NCI-H146 treated with DMSO at 0.1 percent for 48 hours (cell line): ENCODE results near the gene LHX4.
"Not testable (repeated sequence)": the region's sequence is repeated elsewhere in the genome, so short reads cannot be mapped to it uniquely, and the experiment has no call there.

ENCODE experiments used
- DNase-seq: peaks from one replicate; lab custom pipeline; 2025; ENCODE audit not compliant: unreplicated experiment; lab: John Stamatoyannopoulos, UW

The LHX4 gene

GRCh38 chr1:180196436-180197003 is 33.5 kb upstream of the LHX4 start:
- DNase-seq, result no peak

- no peak for DNase-seq
Measured at GRCh38 chr1:180197231-180197630, 32.8 kb upstream of the LHX4 start.

GRCh38 chr1:180198196-180198595 is 31.9 kb upstream of the LHX4 start:
- DNase-seq, result no peak

GRCh38 chr1:180198611-180199010 is 31.5 kb upstream of the LHX4 start:
- DNase-seq, result no peak

DNA sequence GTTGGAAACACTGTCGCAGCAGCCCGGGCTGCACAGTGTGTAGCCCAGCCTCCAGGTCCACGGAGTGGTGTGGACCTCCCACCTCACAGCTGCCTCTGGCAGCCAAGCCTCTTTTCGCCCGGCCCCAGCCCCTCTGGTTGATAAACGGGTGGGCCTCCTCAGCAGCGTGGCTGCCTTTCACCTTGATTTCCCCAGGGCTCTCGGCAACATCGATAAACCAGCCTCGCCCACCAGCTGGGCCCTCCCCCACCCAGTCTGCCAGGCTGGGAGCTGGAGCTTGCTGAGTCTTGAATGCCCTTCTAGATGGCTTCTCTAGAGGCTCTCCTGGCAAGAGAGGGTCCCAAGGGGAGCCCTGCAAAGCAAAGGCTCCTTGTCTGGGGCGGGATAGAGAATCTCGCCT is 31.0 kb upstream of the LHX4 start:
- no peak for DNase-seq

- no peak for DNase-seq
Measured at GRCh38 chr1:180201451-180202200, 28.4 kb upstream of the LHX4 start.

DNA sequence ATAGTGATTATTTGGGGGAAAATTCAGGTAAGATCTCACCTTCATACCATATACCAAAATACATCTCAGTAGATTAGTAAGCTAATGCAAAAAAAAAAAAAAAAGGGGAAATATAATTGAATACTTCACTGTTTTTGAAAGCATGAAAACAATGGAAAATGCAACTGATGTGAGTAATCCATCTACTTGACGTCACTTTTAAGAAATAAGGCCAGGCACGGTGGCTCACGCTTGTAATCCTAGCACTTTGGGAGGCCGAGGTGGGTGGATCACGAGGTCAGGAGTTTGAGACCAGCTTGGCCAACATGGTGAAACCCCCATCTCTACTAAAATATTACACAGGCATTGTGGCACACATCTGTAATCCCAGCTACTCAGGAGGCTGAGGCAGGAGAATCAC is 27.5 kb upstream of the LHX4 start:
- not testable (repeated sequence) for DNase-seq

- DNase-seq, result no peak
Measured at GRCh38 chr1:180204231-180204630, 25.8 kb upstream of the LHX4 start.

DNA sequence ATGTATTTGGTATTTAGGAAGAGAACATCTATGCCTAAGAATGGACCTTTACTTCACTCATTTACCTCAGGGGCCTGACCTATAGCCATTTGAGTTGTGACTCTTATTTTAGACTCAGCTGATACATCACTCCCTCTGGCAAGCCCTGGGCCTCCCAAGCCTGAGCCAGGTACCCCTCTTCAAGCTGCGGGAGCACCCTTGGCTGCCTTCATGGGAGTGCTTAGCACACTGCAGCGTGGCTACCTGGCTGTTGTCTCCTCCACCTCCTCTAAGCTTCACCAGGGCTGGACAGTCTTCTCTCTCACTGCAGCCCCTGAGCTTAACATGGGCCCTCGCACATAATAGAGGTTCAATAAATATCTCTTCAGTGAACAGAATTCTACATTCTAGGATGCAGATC is 23.5 kb upstream of the LHX4 start:
- DNase-seq, result no peak

DNA sequence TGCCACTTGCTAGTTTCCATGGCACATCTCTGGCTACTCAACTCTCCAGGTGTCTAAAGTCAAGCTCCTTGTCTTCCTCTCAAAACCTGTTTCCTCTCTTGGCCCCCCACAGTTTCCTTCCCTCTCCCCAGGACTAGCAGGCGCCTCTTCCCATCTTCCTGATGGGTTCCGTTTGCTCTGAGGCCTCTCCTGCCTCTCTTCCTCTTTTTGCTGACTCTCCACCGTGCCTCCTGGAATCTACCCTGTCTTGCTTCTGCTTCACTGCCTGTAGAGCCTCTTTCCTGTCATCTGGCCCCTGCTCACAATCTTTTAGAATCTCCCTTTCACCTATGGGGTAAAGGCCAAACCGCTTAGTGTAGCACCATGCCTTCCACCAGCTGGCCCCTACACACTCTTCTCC is 21.8 kb upstream of the LHX4 start:
- DNase-seq, result no peak

GRCh38 chr1:180210008-180210620 is 19.9 kb upstream of the LHX4 start:
- no peak for DNase-seq

DNA sequence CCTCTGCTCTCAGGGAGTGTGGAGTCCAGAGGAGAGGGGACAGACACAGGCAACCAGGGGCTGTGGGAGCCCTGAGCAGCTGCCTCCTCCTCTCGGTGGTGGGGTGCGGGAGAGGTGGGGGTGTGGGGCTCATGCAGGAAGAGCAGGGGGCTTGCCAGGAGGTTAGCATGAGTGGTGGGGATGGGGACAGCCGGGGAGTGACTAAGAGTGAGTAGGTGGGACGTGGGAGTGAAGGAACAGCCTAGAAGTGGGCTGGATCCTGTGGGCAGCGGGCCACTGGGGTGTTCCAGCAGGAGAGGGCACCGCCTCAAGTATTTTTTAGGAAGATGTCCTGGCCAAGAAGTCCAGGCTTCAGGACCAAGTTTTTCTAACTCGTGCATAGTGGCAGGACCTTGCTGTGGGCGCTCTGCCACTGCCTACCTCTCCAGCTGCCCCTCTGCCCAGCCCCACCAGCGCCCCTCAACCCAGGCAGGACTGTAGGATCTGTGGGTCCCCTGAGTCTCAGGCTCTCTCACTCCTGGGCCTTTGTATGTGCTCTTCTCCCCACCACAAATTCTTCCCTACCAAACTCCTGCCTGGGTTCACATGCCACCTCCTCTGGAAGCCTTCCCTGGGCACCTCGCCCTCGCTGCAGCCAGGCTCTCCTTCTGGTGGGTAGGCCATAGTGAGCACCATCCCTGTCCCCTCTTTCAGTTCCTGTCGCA is 18.8 kb upstream of the LHX4 start:
- no peak for DNase-seq

DNA sequence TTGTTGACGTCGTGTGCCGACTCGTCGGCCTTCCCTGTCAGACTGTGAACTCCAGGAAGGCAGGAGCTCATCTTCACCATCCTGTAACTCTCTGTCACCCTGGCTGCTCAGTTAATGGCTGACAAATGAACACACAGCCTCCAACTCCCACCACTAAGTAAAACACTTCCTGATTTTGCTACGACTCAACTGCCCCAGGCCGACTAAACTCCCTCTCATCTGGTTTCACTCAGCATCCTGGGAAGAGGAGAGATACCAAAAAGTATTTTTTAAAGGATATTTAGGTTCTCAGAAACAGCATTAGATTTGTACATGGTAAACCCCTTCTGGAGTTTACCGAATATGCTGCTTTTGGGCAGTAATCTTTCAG is 18.2 kb upstream of the LHX4 start:
- DNase-seq, result no peak

DNA sequence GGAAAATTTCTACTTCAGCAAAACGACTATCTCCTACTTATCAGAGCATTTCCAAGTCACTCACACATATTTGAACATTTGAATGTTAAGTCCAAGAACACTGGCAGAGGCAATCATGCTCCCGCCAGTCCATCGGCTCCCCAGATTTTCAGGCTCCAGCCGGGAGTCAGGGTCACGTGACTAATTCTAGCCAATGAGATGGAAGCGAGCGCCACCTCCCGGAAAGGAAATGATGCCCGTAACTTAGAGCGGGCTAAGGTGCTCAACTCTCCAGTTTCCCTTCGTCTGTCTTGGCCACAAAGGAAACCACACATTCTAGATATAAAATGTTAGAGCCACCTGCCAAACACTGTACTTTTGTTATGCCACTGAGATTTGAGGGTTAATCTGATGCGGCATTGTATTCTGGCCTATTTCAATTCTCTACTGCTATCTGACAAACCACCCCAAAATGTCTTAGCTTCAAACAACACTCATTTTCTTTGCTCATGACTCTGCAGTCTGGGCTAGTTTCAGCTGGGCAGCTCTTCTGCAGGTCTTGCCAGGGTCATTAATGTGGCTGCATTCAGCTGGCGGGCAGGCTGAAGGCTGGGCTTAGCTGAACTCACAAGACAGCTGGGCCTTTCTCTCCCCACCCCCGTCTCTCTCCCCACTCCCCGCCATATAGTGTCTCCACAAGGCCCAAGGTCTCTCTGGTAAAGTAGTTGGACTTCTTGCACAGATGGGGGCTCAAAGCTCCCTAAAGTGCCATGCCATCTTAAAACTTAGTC is 16.5 kb upstream of the LHX4 start:
- no peak for DNase-seq

GRCh38 chr1:180215856-180216625 is 14.0 kb upstream of the LHX4 start:
- no peak for DNase-seq

- no peak for DNase-seq
Measured at GRCh38 chr1:180217006-180217405, 13.1 kb upstream of the LHX4 start.

DNA sequence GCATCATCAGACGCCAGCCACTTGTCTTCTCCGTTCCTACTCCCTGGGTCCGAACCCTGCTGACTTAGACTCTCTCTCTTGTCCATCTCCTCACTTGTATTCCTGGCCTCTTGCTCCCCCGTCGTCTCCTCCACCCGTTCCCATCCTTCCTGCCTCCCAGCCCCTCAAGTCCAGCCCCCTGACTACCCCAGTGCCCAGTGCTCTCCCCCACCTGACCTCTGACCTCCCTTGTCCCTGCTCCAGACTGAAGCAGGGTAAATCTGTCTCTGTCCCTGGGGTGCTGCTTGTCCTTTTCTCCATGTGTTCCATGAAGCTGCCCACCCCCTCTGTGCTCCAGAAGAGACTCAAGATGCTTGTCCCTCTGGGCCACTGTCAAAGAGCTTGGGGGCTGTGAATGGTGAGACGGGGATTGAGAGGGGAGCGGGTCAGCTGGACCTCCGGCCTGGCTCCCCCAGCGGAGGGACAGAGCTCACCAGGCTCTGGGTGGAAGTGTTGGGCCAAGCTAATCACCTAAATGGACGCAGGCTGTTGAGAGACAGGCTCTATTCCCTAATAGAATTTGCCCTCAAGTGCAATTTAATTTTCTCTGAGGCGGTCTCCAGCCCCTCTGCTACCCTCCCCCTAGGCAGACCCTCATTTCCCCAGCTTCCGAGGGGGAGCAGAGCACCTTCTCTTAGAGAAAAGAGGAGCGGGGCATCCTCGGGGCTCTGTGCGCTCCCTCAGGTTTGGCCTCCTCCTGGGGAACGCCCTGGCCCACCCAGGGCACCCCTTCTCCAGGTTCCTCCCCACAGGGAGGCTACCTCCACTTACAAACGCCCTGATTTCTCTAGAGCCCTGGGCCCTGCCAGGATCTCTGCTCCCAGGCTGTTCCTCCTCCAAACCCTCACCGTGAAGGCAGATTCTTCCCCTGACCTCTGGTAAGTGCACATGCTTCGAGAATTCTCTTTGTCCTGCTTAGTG is 11.0 kb upstream of the LHX4 start:
- no peak for DNase-seq

GRCh38 chr1:180219776-180220175 is 10.3 kb upstream of the LHX4 start:
- DNase-seq, result no peak

- no peak for DNase-seq
Measured at GRCh38 chr1:180221462-180221861, 8.6 kb upstream of the LHX4 start.
